HEK293 (cell line): ENCODE data around the gene RFTN1.

Experiments used
- KLF16 ChIP-seq: fragments of 450-650 bp; formaldehyde crosslinking; IDR thresholded peaks from 2 replicates; pipeline ENCODE4 v1.5.1; 2017; ENCODE audit warnings: missing biosample characterization, missing genetic modification characterization
- ZBTB7A ChIP-seq: fragments of 450-650 bp; formaldehyde crosslinking; IDR thresholded peaks from 2 replicates; pipeline ENCODE4 v1.5.1; 2016; ENCODE audit warnings: low read depth, missing biosample characterization, missing genetic modification characterization
- ZNF707 ChIP-seq: fragments of 450-650 bp; formaldehyde crosslinking; IDR thresholded peaks from 2 replicates; pipeline ENCODE4 v1.5.1; 2016; ENCODE audit warnings: missing biosample characterization, missing genetic modification characterization
- ZNF785 ChIP-seq: fragments of 450-650 bp; formaldehyde crosslinking; IDR thresholded peaks from 2 replicates; pipeline ENCODE4 v1.5.1; 2016; ENCODE audit warnings: missing biosample characterization, missing genetic modification characterization
- ZSCAN30 ChIP-seq: fragments of 450-650 bp; IDR thresholded peaks from 2 replicates; pipeline ENCODE4 v1.5.1; 2018; ENCODE audit warnings: missing biosample characterization, mild to moderate bottlenecking, missing genetic modification characterization, moderate library complexity
- TF ChIP-seq, protein P1 (sequence below): sonication (generic); formaldehyde crosslinking; IDR thresholded peaks from 2 replicates; pipeline ENCODE4 v1.8.1; 2022; ENCODE audit warnings: mild to moderate bottlenecking, moderate library complexity, missing genetic modification reagents
- TF ChIP-seq, protein P2 (sequence below): fragments of 450-650 bp; formaldehyde crosslinking; IDR thresholded peaks from 2 replicates; pipeline ENCODE4 v1.5.1; 2016; ENCODE audit warnings: missing biosample characterization, missing genetic modification characterization
- TF ChIP-seq, protein P3 (sequence below): fragments of 450-650 bp; formaldehyde crosslinking; IDR thresholded peaks from 2 replicates; pipeline ENCODE4 v1.5.1; 2016; ENCODE audit warnings: missing biosample characterization, missing genetic modification characterization
- TF ChIP-seq, protein P4 (sequence below): fragments of 450-650 bp; formaldehyde crosslinking; IDR thresholded peaks from 2 replicates; pipeline ENCODE4 v1.5.1; 2016; ENCODE audit warnings: missing biosample characterization, missing genetic modification characterization

DNA sequence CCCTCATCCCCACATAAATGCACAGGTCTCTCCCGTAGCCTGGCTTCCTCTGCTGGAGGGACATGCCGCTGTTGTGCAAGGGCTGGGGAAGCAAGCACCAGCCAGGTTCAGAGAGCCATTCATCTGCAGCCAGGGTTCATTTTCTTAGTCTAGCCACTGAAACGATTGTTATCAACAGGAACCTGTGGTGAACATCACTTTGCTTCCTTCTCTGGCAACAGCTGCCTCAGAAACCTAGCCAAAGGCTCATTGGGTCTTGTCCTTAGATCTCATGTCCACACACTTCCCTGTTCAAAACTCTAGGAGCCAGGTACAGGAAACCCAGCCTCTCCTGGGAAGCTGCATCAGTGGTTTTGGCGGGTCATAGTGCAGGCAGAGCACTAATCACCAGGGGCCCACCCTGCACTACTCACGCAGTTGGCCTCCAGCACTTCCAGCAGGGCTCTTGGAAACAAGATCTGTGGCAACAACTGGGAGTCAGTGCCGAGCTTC lies 201.5 kb downstream of the RFTN1 start:
- no peak for TF ChIP-seq KLF16
- TF ChIP-seq, protein P1, sequence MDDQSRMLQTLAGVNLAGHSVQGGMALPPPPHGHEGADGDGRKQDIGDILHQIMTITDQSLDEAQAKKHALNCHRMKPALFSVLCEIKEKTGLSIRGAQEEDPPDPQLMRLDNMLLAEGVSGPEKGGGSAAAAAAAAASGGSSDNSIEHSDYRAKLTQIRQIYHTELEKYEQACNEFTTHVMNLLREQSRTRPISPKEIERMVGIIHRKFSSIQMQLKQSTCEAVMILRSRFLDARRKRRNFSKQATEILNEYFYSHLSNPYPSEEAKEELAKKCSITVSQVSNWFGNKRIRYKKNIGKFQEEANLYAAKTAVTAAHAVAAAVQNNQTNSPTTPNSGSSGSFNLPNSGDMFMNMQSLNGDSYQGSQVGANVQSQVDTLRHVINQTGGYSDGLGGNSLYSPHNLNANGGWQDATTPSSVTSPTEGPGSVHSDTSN, result no peak
- no peak for TF ChIP-seq ZNF785 (tag by site-specific recombination)
- TF ChIP-seq, protein P2, sequence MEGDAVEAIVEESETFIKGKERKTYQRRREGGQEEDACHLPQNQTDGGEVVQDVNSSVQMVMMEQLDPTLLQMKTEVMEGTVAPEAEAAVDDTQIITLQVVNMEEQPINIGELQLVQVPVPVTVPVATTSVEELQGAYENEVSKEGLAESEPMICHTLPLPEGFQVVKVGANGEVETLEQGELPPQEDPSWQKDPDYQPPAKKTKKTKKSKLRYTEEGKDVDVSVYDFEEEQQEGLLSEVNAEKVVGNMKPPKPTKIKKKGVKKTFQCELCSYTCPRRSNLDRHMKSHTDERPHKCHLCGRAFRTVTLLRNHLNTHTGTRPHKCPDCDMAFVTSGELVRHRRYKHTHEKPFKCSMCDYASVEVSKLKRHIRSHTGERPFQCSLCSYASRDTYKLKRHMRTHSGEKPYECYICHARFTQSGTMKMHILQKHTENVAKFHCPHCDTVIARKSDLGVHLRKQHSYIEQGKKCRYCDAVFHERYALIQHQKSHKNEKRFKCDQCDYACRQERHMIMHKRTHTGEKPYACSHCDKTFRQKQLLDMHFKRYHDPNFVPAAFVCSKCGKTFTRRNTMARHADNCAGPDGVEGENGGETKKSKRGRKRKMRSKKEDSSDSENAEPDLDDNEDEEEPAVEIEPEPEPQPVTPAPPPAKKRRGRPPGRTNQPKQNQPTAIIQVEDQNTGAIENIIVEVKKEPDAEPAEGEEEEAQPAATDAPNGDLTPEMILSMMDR (tag by site-specific recombination), result no peak
- TF ChIP-seq ZSCAN30, result no peak
- TF ChIP-seq, protein P3, sequence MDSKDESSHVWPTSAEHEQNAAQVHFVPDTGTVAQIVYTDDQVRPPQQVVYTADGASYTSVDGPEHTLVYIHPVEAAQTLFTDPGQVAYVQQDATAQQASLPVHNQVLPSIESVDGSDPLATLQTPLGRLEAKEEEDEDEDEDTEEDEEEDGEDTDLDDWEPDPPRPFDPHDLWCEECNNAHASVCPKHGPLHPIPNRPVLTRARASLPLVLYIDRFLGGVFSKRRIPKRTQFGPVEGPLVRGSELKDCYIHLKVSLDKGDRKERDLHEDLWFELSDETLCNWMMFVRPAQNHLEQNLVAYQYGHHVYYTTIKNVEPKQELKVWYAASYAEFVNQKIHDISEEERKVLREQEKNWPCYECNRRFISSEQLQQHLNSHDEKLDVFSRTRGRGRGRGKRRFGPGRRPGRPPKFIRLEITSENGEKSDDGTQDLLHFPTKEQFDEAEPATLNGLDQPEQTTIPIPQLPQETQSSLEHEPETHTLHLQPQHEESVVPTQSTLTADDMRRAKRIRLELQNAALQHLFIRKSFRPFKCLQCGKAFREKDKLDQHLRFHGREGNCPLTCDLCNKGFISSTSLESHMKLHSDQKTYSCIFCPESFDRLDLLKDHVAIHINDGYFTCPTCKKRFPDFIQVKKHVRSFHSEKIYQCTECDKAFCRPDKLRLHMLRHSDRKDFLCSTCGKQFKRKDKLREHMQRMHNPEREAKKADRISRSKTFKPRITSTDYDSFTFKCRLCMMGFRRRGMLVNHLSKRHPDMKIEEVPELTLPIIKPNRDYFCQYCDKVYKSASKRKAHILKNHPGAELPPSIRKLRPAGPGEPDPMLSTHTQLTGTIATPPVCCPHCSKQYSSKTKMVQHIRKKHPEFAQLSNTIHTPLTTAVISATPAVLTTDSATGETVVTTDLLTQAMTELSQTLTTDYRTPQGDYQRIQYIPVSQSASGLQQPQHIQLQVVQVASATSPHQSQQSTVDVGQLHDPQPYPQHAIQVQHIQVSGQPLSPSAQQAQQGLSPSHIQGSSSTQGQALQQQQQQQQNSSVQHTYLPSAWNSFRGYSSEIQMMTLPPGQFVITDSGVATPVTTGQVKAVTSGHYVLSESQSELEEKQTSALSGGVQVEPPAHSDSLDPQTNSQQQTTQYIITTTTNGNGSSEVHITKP (tag by site-specific recombination), result no peak
- TF ChIP-seq ZNF707, result no peak
- TF ChIP-seq, protein P4, sequence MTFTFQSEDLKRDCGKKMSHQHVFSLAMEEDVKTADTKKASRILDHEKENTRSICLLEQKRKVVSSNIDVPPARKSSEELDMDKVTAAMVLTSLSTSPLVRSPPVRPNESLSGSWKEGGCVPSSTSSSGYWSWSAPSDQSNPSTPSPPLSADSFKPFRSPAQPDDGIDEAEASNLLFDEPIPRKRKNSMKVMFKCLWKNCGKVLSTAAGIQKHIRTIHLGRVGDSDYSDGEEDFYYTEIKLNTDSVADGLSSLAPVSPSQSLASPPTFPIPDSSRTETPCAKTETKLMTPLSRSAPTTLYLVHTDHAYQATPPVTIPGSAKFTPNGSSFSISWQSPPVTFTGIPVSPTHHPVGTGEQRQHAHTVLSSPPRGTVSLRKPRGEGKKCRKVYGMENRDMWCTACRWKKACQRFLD, result no peak
- TF ChIP-seq ZBTB7A (tag by site-specific recombination), result no peak
